PC-9 (cell line): ENCODE data around the gene KAT6B.

Experiments used
- CTCF ChIP-seq: fragments of 200-600 bp; sonication (generic); conservative IDR thresholded peaks from 2 replicates; pipeline ENCODE4 v1.6.1; 2017; ENCODE audit warnings: mixed run types, antibody characterized with exemption, mild to moderate bottlenecking, moderate library complexity
- EZH2 ChIP-seq: fragments of 200-600 bp; sonication (generic); IDR thresholded peaks from 2 replicates; pipeline ENCODE4 v1.8.0; 2017; ENCODE audit warnings: antibody characterized with exemption, low read depth

- TF ChIP-seq CTCF, result no peak
- no peak for TF ChIP-seq EZH2
Measured at GRCh38 chr10:74831518-74832120, 5.2 kb downstream of the KAT6B start.
